Head of caudate nucleus (tissue), 42 donors: Measurements from ENCODE around the gene ZDHHC14.
"Not testable (repeated sequence)": the region's sequence is repeated elsewhere in the genome, so short reads cannot be mapped to it uniquely, and the experiment has no call there.

Experiments
- DNase-seq, 42 donors: peaks; one replicate each; pipeline versions ENCODE4 v3.0.0 to v3.0.0-alpha.2; 2020 to 2021; ENCODE audit warnings: mixed read lengths in 7 of 42
- intact Hi-C: fragments of 100-400 bp; cut with DNase I; formaldehyde crosslinking; loops from one replicate; pipeline ENCODE4 v1.15.0; 2022

ZDHHC14 gene

GRCh38 chr6:157455731-157456523, 74.9 kb downstream of the ZDHHC14 start:
- peak in 24 of 42 donors; percentile 34 to 79 (median 59) for DNase-seq
- intact Hi-C loops: no loop called here

- intact Hi-C loops: no loop called here
- peak in 3 of 42 donors; percentile 42 to 59 (median 44) for DNase-seq
Observed at GRCh38 chr6:157456524-157456829, 75.5 kb downstream of the ZDHHC14 start.

- no peak for DNase-seq
- intact Hi-C loops: no loop called here
Observed at GRCh38 chr6:157457787-157458186, 76.8 kb downstream of the ZDHHC14 start.

GRCh38 chr6:157459327-157459726, 78.3 kb downstream of the ZDHHC14 start:
- DNase-seq: no peak
- intact Hi-C loops: no loop called here

GRCh38 chr6:157460182-157460999, 79.4 kb downstream of the ZDHHC14 start:
- no peak for DNase-seq

GRCh38 chr6:157461000-157461915, 80.3 kb downstream of the ZDHHC14 start:
- peak in 7 of 42 donors; percentile 29 to 58 (median 42) for DNase-seq
- intact Hi-C loops: no loop called here

More at GRCh38 chr6:157460182-157460999, 79.4 kb downstream of the ZDHHC14 start:
- intact Hi-C loops: no loop called here

- no peak for DNase-seq
- intact Hi-C loops: no loop called here
Observed at GRCh38 chr6:157462956-157463742, 82.2 kb downstream of the ZDHHC14 start.

GRCh38 chr6:157463743-157464135, 82.7 kb downstream of the ZDHHC14 start:
- DNase-seq, intact Hi-C loops: not testable (repeated sequence)

GRCh38 chr6:157464653-157465535, 83.9 kb downstream of the ZDHHC14 start:
- DNase-seq: no peak
- intact Hi-C loops: no loop called here

GRCh38 chr6:157466342-157466648, 85.3 kb downstream of the ZDHHC14 start:
- no peak for DNase-seq
- intact Hi-C loops: no loop called here

- not testable (repeated sequence) for DNase-seq
Observed at GRCh38 chr6:157467339-157467738, 86.3 kb downstream of the ZDHHC14 start.

GRCh38 chr6:157468054-157468453, 87.1 kb downstream of the ZDHHC14 start:
- intact Hi-C loops: no loop called here
- no peak for DNase-seq

More at GRCh38 chr6:157467339-157467738, 86.3 kb downstream of the ZDHHC14 start:
- intact Hi-C loops: not testable (repeated sequence)

- intact Hi-C loops: no loop called here
- no peak for DNase-seq
Observed at GRCh38 chr6:157468574-157468973, 87.6 kb downstream of the ZDHHC14 start.

- DNase-seq: no peak
- intact Hi-C loops: no loop called here
Observed at GRCh38 chr6:157469378-157469777, 88.4 kb downstream of the ZDHHC14 start.

GRCh38 chr6:157471077-157471686, 90.2 kb downstream of the ZDHHC14 start:
- intact Hi-C loops: no loop called here
- DNase-seq: no peak

GRCh38 chr6:157471895-157472686, 91.1 kb downstream of the ZDHHC14 start:
- intact Hi-C loops: no loop called here

More at GRCh38 chr6:157471895-157472686, 91.1 kb downstream of the ZDHHC14 start:
- DNase-seq: no peak
